PFSK-1 (cell line): ENCODE data around the gene CALY.

Experiments used
- FOXP2 ChIP-seq: optimal IDR thresholded peaks from 2 replicates; pipeline ENCODE3; 2011; ENCODE audit warnings: borderline replicate concordance, control low read depth, inconsistent platforms; ENCODE audit not compliant: insufficient read depth; ENCODE audit errors: extremely low read length, extremely low read depth
- POLR2AphosphoS5 ChIP-seq: IDR thresholded peaks from 2 replicates; pipeline ENCODE4 v1.6.1; 2012; ENCODE audit warnings: low read depth, mild to moderate bottlenecking, control low read depth, low read length, moderate library complexity
- SIN3A ChIP-seq: IDR thresholded peaks from 2 replicates; pipeline ENCODE4 v1.6.1; 2012; ENCODE audit warnings: mild to moderate bottlenecking, low read length, moderate library complexity, borderline replicate concordance; ENCODE audit not compliant: insufficient read depth
- TAF1 ChIP-seq: IDR thresholded peaks from 2 replicates; pipeline ENCODE4 v1.6.1; 2012; ENCODE audit warnings: low read length, control low read depth, borderline replicate concordance; ENCODE audit not compliant: insufficient read depth
- TF ChIP-seq, protein P1 (sequence below), 2 experiments: IDR thresholded peaks; 2 replicates each; pipeline versions ENCODE4 v1.6.1 to v1.8.0; 2011 to 2012; ENCODE audit warnings: low read depth in 2 of 2, low read length in 2 of 2, control low read depth in 1 of 2, inconsistent platforms in 1 of 2, mild to moderate bottlenecking in 1 of 2, moderate library complexity in 1 of 2; ENCODE audit not compliant: insufficient read depth in 1 of 2

The CALY gene

DNA sequence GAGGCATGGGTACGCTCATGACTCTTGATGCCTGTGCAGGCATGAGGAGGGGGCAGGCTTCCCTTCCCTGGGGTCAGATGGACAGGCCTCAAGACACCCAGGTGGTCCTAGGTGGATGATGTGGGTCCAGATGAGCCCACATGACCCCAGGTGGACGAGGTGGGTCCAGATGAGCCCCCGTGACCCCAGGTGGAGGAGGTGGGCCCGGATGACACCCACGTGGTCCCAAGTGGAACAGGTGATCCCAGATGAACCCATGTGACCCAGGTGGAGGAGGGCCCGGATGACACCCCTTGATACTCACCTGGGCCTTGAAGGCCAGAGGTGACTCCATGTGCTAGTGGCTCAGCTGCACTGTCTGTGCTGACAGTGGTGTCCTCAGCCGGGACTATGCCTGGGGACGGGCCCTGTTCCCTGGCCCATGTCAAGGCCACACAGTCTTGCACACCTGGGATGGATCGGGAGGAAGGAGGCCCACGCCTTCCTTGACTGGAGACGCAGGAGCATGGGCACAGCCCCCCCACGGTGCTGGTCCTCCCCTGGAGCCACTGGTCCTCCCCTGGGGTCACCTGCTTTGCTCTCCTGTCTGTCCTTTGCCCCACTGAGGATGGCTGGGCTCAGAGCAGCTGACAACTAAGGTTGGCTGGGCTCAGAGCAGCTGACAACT is 13.7 kb upstream of the CALY start:
- no peak for TF ChIP-seq TAF1
- no peak for TF ChIP-seq POLR2AphosphoS5
- TF ChIP-seq SIN3A, result no peak
- TF ChIP-seq, protein P1, sequence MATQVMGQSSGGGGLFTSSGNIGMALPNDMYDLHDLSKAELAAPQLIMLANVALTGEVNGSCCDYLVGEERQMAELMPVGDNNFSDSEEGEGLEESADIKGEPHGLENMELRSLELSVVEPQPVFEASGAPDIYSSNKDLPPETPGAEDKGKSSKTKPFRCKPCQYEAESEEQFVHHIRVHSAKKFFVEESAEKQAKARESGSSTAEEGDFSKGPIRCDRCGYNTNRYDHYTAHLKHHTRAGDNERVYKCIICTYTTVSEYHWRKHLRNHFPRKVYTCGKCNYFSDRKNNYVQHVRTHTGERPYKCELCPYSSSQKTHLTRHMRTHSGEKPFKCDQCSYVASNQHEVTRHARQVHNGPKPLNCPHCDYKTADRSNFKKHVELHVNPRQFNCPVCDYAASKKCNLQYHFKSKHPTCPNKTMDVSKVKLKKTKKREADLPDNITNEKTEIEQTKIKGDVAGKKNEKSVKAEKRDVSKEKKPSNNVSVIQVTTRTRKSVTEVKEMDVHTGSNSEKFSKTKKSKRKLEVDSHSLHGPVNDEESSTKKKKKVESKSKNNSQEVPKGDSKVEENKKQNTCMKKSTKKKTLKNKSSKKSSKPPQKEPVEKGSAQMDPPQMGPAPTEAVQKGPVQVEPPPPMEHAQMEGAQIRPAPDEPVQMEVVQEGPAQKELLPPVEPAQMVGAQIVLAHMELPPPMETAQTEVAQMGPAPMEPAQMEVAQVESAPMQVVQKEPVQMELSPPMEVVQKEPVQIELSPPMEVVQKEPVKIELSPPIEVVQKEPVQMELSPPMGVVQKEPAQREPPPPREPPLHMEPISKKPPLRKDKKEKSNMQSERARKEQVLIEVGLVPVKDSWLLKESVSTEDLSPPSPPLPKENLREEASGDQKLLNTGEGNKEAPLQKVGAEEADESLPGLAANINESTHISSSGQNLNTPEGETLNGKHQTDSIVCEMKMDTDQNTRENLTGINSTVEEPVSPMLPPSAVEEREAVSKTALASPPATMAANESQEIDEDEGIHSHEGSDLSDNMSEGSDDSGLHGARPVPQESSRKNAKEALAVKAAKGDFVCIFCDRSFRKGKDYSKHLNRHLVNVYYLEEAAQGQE (IDR thresholded peaks at IDR 0.05; ENCODE audit: insufficient read depth in 1 of 2, low read depth in 2 of 2, low read length in 2 of 2), result no peak
- TF ChIP-seq FOXP2, result no peak

DNA sequence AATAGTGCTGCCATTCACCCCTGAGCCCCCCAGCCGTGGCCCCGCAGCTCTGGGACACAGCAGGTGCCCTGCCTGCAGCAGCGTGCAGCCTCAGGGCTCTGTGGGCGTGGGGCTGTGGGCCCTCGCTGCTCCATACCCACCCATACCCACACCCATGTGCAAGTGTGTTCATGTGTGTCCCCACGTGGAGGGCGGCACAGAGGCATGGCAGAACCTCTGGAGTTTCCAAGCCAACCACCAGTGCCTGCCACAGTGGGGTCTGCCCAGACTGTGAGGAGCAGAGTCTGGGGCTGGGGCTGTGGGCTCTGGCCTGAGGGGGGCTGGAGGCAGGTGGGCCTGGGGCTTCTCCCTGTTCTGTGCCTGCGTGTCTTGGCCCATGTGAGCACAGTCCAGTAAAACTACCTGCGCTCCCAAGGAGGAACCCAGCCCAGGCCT is 12.9 kb upstream of the CALY start:
- TF ChIP-seq SIN3A (no peak), POLR2AphosphoS5 (no peak), FOXP2 (no peak), TAF1 (no peak)
- TF ChIP-seq, protein P1 (IDR thresholded peaks at IDR 0.05; ENCODE audit: insufficient read depth in 1 of 2, low read depth in 2 of 2, low read length in 2 of 2), result no peak

DNA sequence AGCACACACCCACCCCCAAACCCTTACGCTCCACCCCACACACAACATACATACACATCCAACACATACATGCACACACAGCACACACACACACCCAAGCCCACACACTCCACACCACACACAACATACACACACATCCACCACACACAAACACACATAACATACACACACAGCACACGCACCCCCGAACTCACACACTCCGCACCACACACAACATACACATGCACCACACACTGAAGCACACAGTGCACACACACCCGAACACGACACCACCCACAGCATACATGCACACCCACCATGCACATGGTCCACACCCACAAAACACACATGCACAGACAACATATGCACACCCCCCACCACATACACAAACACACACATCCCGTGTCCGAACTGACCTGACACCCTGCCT is 12.5 kb upstream of the CALY start:
- TF ChIP-seq POLR2AphosphoS5 (no peak), SIN3A (no peak), TAF1 (no peak), FOXP2 (no peak)
- TF ChIP-seq, protein P1 (IDR thresholded peaks at IDR 0.05; ENCODE audit: insufficient read depth in 1 of 2, low read depth in 2 of 2, low read length in 2 of 2), result no peak

DNA sequence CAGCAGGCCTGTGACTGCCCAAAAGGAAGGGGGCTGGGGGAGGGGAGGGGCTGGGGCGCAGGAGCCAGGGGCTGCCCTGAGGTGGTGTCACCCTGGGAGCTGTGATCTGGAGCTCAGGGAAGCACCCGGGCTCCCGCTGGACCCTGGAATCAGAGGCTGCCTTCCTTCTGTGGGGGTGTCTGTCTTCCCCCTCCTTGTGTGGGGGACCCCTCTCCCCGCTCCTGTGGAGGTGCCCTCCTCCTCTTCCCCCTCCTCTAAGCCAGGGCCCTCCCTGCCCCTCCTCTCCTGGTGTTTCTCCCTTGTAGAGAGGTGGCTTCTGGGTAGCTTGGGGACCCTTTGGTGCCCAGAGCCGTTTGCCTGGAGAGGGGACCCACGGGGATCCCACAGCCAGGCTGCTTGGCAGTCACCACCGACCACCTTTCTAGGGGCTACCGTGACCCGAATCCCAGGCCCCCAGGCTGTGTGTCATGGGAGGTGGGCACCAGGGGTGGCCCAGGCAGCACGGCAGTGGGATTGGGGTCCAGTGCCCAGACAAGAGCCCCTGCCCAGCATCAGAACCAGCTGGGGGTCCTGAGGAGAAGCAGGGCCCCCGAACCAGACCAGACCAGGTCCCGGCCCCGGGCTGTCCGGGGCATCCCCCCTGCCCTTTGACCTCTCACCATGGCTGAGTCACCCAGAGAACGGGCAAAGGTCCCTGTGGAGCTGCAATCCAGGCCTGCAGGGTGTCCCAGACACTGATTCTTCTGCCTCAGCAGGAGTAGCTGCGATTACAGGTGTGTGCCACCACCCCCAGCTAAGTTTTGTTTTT is 11.2 kb upstream of the CALY start:
- TF ChIP-seq POLR2AphosphoS5 (no peak), SIN3A (no peak), TAF1 (no peak), FOXP2 (no peak)
- TF ChIP-seq, protein P1 (IDR thresholded peaks at IDR 0.05; ENCODE audit: insufficient read depth in 1 of 2, low read depth in 2 of 2, low read length in 2 of 2), result no peak
